Glutamatergic neuron (in vitro differentiated cells): Measurements from ENCODE around the gene SKI. TPM values are rescaled to one million over a fixed set of nuclear protein-coding genes. Genes with fewer than 3 reads are reported as not detected.

Experiments
- DNase-seq: peaks from one replicate; pipeline ENCODE4 v3.0.0; 2022
- H3K27ac Mint-ChIP-seq: one replicate; pipeline ENCODE4 v1.8.0; 2020; ENCODE audit warnings: mild to moderate bottlenecking, mixed read lengths, inconsistent platforms; ENCODE audit not compliant: unreplicated experiment
- H3K27me3 Mint-ChIP-seq: one replicate; pipeline ENCODE4 v1.8.0; 2020; ENCODE audit warnings: mild to moderate bottlenecking, moderate library complexity, mixed read lengths, inconsistent platforms; ENCODE audit not compliant: unreplicated experiment
- H3K36me3 Mint-ChIP-seq: one replicate; pipeline ENCODE4 v1.8.0; 2020; ENCODE audit warnings: mild to moderate bottlenecking, mixed read lengths, inconsistent platforms; ENCODE audit not compliant: unreplicated experiment
- H3K4me1 Mint-ChIP-seq: one replicate; pipeline ENCODE4 v1.8.0; 2020; ENCODE audit warnings: mild to moderate bottlenecking, low read depth, mixed read lengths, inconsistent platforms; ENCODE audit not compliant: unreplicated experiment
- H3K4me3 Mint-ChIP-seq: one replicate; pipeline ENCODE4 v1.8.0; 2020; ENCODE audit warnings: mild to moderate bottlenecking, mixed read lengths, inconsistent platforms; ENCODE audit not compliant: unreplicated experiment
- H3K9me3 Mint-ChIP-seq: one replicate; pipeline ENCODE4 v1.8.0; 2020; ENCODE audit warnings: mild to moderate bottlenecking, moderate library complexity, mixed read lengths, inconsistent platforms; ENCODE audit not compliant: unreplicated experiment
- total RNA-seq: library from RNA; stranded (reverse); fragmentation: NEBNext Ultra II Directional; extraction: Animal tissue kit (Norgen Biotek cat#: 25700); gene quantifications from one replicate; pipeline ENCODE4 v1.2.1, GENCODE V29; 2021; ENCODE audit not compliant: unreplicated experiment
- TF ChIP-seq, protein P1 (sequence below): fragments of 200-600 bp; sonication (generic); IDR thresholded peaks from one replicate; pipeline ENCODE4 v1.5.0; 2021; ENCODE audit not compliant: partially characterized antibody, unreplicated experiment

The SKI gene
- total RNA-seq, 1 donor from 2014 or later: 143 TPM

DNA sequence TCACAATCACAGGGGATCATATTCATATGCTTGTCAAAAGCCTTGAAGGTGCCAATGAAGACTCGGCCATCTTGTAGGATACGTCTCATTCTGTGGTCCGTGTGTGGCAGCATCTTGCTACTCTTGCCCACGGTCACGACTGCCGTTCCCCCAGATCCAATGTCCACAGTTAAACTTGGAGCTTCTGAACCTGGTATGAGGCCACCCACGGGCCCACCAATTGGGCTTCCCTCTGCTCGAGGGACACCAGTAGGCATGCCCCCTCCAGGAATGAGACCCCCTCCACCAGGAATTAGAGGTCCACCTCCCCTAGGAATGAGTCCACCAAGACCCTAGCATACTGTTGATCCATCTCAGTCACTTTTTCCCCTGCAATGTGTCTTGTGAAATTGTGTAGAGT, 123.6 kb downstream of the SKI start:
- peaks cover 6% of the 10 kb centered on the region for H3K9me3 Mint-ChIP-seq
- DNase-seq: no peak
- H3K27me3 Mint-ChIP-seq: peaks cover 5% of the 10 kb centered on the region
- H3K36me3 Mint-ChIP-seq: no peaks in the 10 kb centered on the region
- peaks cover 8% of the 10 kb centered on the region for H3K4me1 Mint-ChIP-seq
- TF ChIP-seq, protein P1, sequence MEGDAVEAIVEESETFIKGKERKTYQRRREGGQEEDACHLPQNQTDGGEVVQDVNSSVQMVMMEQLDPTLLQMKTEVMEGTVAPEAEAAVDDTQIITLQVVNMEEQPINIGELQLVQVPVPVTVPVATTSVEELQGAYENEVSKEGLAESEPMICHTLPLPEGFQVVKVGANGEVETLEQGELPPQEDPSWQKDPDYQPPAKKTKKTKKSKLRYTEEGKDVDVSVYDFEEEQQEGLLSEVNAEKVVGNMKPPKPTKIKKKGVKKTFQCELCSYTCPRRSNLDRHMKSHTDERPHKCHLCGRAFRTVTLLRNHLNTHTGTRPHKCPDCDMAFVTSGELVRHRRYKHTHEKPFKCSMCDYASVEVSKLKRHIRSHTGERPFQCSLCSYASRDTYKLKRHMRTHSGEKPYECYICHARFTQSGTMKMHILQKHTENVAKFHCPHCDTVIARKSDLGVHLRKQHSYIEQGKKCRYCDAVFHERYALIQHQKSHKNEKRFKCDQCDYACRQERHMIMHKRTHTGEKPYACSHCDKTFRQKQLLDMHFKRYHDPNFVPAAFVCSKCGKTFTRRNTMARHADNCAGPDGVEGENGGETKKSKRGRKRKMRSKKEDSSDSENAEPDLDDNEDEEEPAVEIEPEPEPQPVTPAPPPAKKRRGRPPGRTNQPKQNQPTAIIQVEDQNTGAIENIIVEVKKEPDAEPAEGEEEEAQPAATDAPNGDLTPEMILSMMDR: no peak
- H3K4me3 Mint-ChIP-seq: no peak overlapping the region
- H3K27ac Mint-ChIP-seq: no peak overlapping the region

DNA sequence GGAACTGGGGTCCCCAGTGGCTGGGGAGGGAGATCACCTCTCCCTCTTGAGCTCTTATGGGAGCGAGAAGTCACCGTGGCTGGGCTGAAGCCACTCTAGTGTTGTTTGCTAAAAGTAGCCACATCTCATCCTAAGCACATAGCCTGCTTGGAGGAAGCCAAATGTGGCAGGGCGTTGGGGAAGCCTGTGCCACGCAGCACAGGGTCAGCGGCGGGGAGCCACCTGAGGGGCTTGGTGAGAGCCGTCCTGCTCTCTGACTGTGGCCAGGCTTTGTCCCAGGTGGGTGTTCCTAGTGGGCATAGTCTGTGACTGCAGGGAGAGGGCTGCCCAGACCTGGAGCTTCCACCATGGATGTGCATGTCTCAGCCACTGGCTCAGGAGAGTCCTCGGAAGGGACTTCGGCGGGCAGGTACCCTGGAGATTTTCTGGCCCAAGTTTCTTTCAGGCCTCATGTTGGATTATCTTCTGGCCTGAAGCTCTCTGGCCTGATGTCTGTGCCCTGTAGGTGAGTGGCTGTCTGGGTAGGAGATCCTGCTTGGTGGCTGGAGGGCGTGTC, 124.3 kb downstream of the SKI start:
- H3K4me1 Mint-ChIP-seq: peaks cover 8% of the 10 kb centered on the region
- H3K4me3 Mint-ChIP-seq: no peak overlapping the region
- H3K27ac Mint-ChIP-seq: no peak overlapping the region

DNA sequence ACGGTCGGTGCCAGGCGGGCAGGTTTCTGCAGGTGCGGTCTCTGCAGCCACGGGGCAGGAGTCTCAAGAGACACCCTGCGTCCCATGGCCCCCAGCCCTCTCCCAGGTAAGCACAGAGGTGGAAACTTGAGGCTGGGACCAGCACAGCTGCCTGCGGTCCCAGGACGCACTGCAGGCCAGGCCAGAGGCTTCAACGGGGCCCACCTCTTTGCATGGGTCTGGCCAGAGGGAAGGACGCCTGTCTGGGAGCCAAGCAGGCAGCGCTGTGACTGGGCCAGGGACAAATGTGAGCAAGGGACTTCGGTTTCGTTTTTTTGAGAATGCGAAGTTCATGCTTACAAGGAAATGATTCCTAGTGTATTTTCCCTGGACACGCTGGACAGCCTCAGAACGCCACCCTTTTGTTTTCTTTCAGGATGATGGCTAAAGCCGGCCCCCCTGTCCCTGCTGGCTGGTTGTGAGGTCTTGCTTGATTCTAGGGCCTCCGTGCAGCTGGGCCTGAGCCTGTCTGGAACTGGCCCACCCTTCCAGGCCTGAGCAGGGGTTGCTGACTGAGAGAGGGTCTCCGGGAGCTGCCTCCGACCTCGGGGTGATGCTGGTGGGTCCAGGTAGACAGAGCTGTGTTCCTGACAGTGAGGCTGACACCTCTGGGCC, 124.9 kb downstream of the SKI start:
- Mint-ChIP-seq H3K27ac (no peak overlapping the region), H3K36me3 (no peaks in the 10 kb centered on the region), H3K4me1 (peaks cover 8% of the 10 kb centered on the region), H3K4me3 (no peak overlapping the region), H3K27me3 (peaks cover 5% of the 10 kb centered on the region), H3K9me3 (peaks cover 6% of the 10 kb centered on the region)
- TF ChIP-seq, protein P1: no peak
- no peak for DNase-seq

More for the DNA sequence above, 124.3 kb downstream of the SKI start:
- peaks cover 5% of the 10 kb centered on the region for H3K27me3 Mint-ChIP-seq
- TF ChIP-seq, protein P1: no peak
- H3K9me3 Mint-ChIP-seq: peaks cover 6% of the 10 kb centered on the region
- peak; percentile 9 for DNase-seq
- H3K36me3 Mint-ChIP-seq: no peaks in the 10 kb centered on the region

DNA sequence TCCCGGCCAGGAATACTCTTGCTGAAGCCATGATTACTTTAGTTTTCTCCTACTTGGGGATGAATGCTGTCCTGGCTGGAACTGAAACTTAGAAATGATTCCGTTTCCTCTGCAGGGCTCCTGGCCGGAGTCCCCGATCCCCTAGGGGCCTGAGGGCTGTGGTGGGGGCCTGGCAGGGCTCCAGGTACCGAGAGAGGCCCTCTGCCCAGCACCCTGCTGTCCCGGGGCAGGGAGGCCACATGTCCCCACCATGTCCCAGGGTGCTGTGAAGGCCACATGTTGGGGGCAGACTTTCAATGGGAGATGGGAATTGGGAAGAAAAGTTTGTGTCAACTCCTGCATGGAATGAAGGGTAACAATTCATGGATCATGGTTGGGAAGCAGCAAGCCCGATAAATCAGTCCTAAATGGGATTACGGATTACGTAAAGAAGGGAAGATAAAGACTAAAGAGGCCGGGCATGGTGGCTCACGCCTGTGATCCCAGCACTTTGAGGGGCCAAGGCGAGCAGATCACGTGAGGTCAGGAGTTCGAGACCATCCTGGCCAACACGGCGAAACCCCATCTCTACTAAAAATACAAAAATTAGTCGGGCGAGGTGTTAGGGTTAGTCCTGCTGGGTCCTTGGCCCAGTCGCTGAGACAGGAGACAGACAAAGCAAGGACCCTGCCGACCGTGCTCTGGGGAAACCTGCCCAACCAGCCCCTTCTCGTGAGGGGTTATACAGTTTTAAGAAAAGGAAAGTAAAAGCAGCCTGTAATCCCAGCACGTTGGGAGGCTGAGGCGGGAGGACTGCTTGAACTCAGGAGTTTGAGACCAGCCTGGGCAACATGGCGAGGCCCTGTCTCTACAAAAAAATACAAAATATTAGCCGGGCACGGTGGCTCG, 125.7 kb downstream of the SKI start:
- Mint-ChIP-seq H3K36me3 (no peaks in the 10 kb centered on the region), H3K27ac (no peak overlapping the region), H3K9me3 (peaks cover 6% of the 10 kb centered on the region), H3K4me1 (peaks cover 8% of the 10 kb centered on the region), H3K4me3 (no peak overlapping the region), H3K27me3 (peaks cover 5% of the 10 kb centered on the region)
- no peak for DNase-seq
- TF ChIP-seq, protein P1: no peak
